ENCODE results near the gene ARRDC3.
"Not testable (repeated sequence)": the region's sequence is repeated elsewhere in the genome, so short reads cannot be mapped to it uniquely, and the experiment has no call there.

ARRDC3 gene

GRCh38 chr5:91328743-91329142 is 54.4 kb downstream of the ARRDC3 start:
- H3K9me2 ChIP-seq (ENCODE audit: low read depth, low read length): no peaks in the 10 kb centered on the region
- H3K4me1 ChIP-seq (ENCODE audit: insufficient read depth, low read length, severe bottlenecking): no peaks in the 10 kb centered on the region
- no peak overlapping the region for H3K9ac ChIP-seq (ENCODE audit: low read length)
- TF ChIP-seq, protein P1, sequence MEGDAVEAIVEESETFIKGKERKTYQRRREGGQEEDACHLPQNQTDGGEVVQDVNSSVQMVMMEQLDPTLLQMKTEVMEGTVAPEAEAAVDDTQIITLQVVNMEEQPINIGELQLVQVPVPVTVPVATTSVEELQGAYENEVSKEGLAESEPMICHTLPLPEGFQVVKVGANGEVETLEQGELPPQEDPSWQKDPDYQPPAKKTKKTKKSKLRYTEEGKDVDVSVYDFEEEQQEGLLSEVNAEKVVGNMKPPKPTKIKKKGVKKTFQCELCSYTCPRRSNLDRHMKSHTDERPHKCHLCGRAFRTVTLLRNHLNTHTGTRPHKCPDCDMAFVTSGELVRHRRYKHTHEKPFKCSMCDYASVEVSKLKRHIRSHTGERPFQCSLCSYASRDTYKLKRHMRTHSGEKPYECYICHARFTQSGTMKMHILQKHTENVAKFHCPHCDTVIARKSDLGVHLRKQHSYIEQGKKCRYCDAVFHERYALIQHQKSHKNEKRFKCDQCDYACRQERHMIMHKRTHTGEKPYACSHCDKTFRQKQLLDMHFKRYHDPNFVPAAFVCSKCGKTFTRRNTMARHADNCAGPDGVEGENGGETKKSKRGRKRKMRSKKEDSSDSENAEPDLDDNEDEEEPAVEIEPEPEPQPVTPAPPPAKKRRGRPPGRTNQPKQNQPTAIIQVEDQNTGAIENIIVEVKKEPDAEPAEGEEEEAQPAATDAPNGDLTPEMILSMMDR (IDR thresholded peaks at IDR 0.05; ENCODE audit: low read length): no peak
- no peak for TF ChIP-seq EZH2 (IDR thresholded peaks at IDR 0.05; ENCODE audit: borderline replicate concordance, low read length)
- H3K9me3 ChIP-seq (ENCODE audit: low read length): no peaks in the 10 kb centered on the region
- no peaks in the 10 kb centered on the region for H3F3A ChIP-seq (ENCODE audit: insufficient read depth, low read length)
- no peak overlapping the region for H3K4me2 ChIP-seq (ENCODE audit: low read length)
- no peaks in the 10 kb centered on the region for H3K36me3 ChIP-seq (ENCODE audit: insufficient read depth, low read length)
- H4K20me1 ChIP-seq (ENCODE audit: insufficient read depth, low read length): no peaks in the 10 kb centered on the region
- H3K4me3 ChIP-seq (ENCODE audit: low read depth, low read length, poor library complexity, severe bottlenecking): no peak overlapping the region
- H3K27me3 ChIP-seq (ENCODE audit: insufficient read depth, low read length): no peaks in the 10 kb centered on the region
- H3K79me2 ChIP-seq (ENCODE audit: insufficient read depth, low read length): no peaks in the 10 kb centered on the region
- H3K27ac ChIP-seq (ENCODE audit: low read depth, low read length, poor library complexity, severe bottlenecking): no peak overlapping the region
- H2AFZ ChIP-seq (ENCODE audit: low read length): no peak overlapping the region

- H3K4me3 ChIP-seq (ENCODE audit: low read depth, low read length, poor library complexity, severe bottlenecking); H3K4me1 ChIP-seq (ENCODE audit: insufficient read depth, low read length, severe bottlenecking); H3K36me3 ChIP-seq (ENCODE audit: insufficient read depth, low read length); H3K27me3 ChIP-seq (ENCODE audit: insufficient read depth, low read length); H3K27ac ChIP-seq (ENCODE audit: low read depth, low read length, poor library complexity, severe bottlenecking); H3K9me2 ChIP-seq (ENCODE audit: low read depth, low read length); H3K4me2 ChIP-seq (ENCODE audit: low read length); H3K79me2 ChIP-seq (ENCODE audit: insufficient read depth, low read length); H3F3A ChIP-seq (ENCODE audit: insufficient read depth, low read length); H3K9ac ChIP-seq (ENCODE audit: low read length); H4K20me1 ChIP-seq (ENCODE audit: insufficient read depth, low read length); H2AFZ ChIP-seq (ENCODE audit: low read length); H3K9me3 ChIP-seq (ENCODE audit: low read length): not testable (repeated sequence)
Measured at GRCh38 chr5:91322981-91323380, 60.1 kb downstream of the ARRDC3 start.

GRCh38 chr5:91319667-91320066 is 63.5 kb downstream of the ARRDC3 start:
- H3K4me1 ChIP-seq (ENCODE audit: insufficient read depth, low read length, severe bottlenecking): peaks cover 10% of the 10 kb centered on the region
- no peaks in the 10 kb centered on the region for H3F3A ChIP-seq (ENCODE audit: insufficient read depth, low read length)
- H3K4me2 ChIP-seq (ENCODE audit: low read length): no peak overlapping the region
- H3K9me3 ChIP-seq (ENCODE audit: low read length): no peaks in the 10 kb centered on the region
- H3K9ac ChIP-seq (ENCODE audit: low read length): no peak overlapping the region
- TF ChIP-seq, protein P1 (IDR thresholded peaks at IDR 0.05; ENCODE audit: low read length): no peak
- no peak for TF ChIP-seq EZH2 (IDR thresholded peaks at IDR 0.05; ENCODE audit: borderline replicate concordance, low read length)
- H3K27ac ChIP-seq (ENCODE audit: low read depth, low read length, poor library complexity, severe bottlenecking): no peak overlapping the region
- H3K79me2 ChIP-seq (ENCODE audit: insufficient read depth, low read length): no peaks in the 10 kb centered on the region
- H2AFZ ChIP-seq (ENCODE audit: low read length): no peak overlapping the region
- H3K27me3 ChIP-seq (ENCODE audit: insufficient read depth, low read length): no peaks in the 10 kb centered on the region
- no peaks in the 10 kb centered on the region for H4K20me1 ChIP-seq (ENCODE audit: insufficient read depth, low read length)
- H3K4me3 ChIP-seq (ENCODE audit: low read depth, low read length, poor library complexity, severe bottlenecking): no peak overlapping the region
- H3K36me3 ChIP-seq (ENCODE audit: insufficient read depth, low read length): no peaks in the 10 kb centered on the region
- no peaks in the 10 kb centered on the region for H3K9me2 ChIP-seq (ENCODE audit: low read depth, low read length)

DNA sequence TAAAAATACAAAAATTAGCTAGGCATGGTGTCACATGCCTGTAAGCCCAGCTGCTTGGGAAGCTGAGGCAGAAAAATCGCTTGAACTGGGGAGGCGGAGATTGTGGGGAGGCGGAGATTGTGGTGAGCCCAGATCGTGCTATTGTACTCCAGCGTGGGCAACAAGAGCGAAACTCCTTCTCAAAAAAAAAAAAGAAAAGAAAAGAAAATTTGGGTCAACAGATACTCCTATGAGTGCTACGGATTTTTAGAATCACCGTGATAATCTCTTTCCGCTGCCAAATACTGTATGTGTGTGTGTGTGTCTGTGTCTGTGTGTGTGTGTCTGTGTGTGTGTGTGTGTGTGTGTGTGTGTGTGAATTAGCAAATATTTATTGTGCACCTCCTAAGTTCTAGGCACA is 64.4 kb downstream of the ARRDC3 start:
- H3K4me3 ChIP-seq (ENCODE audit: low read depth, low read length, poor library complexity, severe bottlenecking): no peak overlapping the region
- no peaks in the 10 kb centered on the region for H3K9me2 ChIP-seq (ENCODE audit: low read depth, low read length)
- H3K9ac ChIP-seq (ENCODE audit: low read length): no peak overlapping the region
- H3K9me3 ChIP-seq (ENCODE audit: low read length): no peaks in the 10 kb centered on the region
- no peak overlapping the region for H2AFZ ChIP-seq (ENCODE audit: low read length)
- no peak overlapping the region for H3K27ac ChIP-seq (ENCODE audit: low read depth, low read length, poor library complexity, severe bottlenecking)
- no peaks in the 10 kb centered on the region for H3K79me2 ChIP-seq (ENCODE audit: insufficient read depth, low read length)
- H3K4me2 ChIP-seq (ENCODE audit: low read length): no peak overlapping the region
- H4K20me1 ChIP-seq (ENCODE audit: insufficient read depth, low read length): no peaks in the 10 kb centered on the region
- no peaks in the 10 kb centered on the region for H3K36me3 ChIP-seq (ENCODE audit: insufficient read depth, low read length)
- no peak for TF ChIP-seq EZH2 (IDR thresholded peaks at IDR 0.05; ENCODE audit: borderline replicate concordance, low read length)
- TF ChIP-seq, protein P1 (IDR thresholded peaks at IDR 0.05; ENCODE audit: low read length): no peak
- H3F3A ChIP-seq (ENCODE audit: insufficient read depth, low read length): no peaks in the 10 kb centered on the region
- H3K4me1 ChIP-seq (ENCODE audit: insufficient read depth, low read length, severe bottlenecking): peaks cover 19% of the 10 kb centered on the region
- no peaks in the 10 kb centered on the region for H3K27me3 ChIP-seq (ENCODE audit: insufficient read depth, low read length)
